Activated CD4-positive, alpha-beta memory T cell treated with anti-CD3 and anti-CD28 coated beads for 36 hours (primary cell): ENCODE results near the gene ZNF773. TPM values are rescaled to one million over a fixed set of nuclear protein-coding genes. Genes with fewer than 3 reads are reported as not detected.
"Not testable (repeated sequence)": the region's sequence is repeated elsewhere in the genome, so short reads cannot be mapped to it uniquely, and the experiment has no call there.

Experiments used
- CTCF ChIA-PET: fragments of 350-600 bp; sonication (Branson Sonifier 250); formaldehyde crosslinking; loops from one replicate; lab custom pipeline; 2021; ENCODE audit warnings: antibody characterized with exemption, inconsistent platforms; lab: Charles Lee
- POLR2A ChIA-PET: fragments of 350-600 bp; sonication (Branson Sonifier 250); formaldehyde crosslinking; loops from one replicate; lab custom pipeline; 2021; ENCODE audit warnings: antibody characterized with exemption; lab: Charles Lee
- DNase-seq: peaks from one replicate; pipeline ENCODE4 v3.0.0-alpha.2; 2020
- H3K27ac Mint-ChIP-seq: one replicate; pipeline ENCODE4 v1.8.0; 2021; ENCODE audit warnings: mixed read lengths
- H3K27me3 Mint-ChIP-seq: one replicate; pipeline ENCODE4 v1.8.0; 2021; ENCODE audit warnings: mixed read lengths
- H3K36me3 Mint-ChIP-seq: one replicate; pipeline ENCODE4 v1.8.0; 2021; ENCODE audit warnings: mixed read lengths
- H3K4me1 Mint-ChIP-seq: one replicate; pipeline ENCODE4 v1.8.0; 2021; ENCODE audit warnings: low read depth, mixed read lengths
- H3K4me3 Mint-ChIP-seq: one replicate; pipeline ENCODE4 v1.8.0; 2021; ENCODE audit warnings: mild to moderate bottlenecking, mixed read lengths
- H3K9me3 Mint-ChIP-seq: one replicate; pipeline ENCODE4 v1.8.0; 2021; ENCODE audit warnings: mixed read lengths
- intact Hi-C: fragments of 100-400 bp; cut with micrococcal nuclease; formaldehyde crosslinking; loops from one replicate; pipeline ENCODE4 v1.15.1; 2023
- total RNA-seq, 2 experiments: library from RNA; stranded (reverse); gene quantifications; one replicate each; pipeline ENCODE4 v1.2.3, GENCODE V29; 2021

ZNF773 gene
- 1 to 10 TPM; 4.0 to 4.5 TPM for total RNA-seq

GRCh38 chr19:57499680-57500395 is at the start of gene ZNF773:
Gene ZNF773, plus strand, starts transcription at chr19:57499938. Its CDS starts 143 bp downstream, at chr19:57500081.
- H3K27ac Mint-ChIP-seq: peak within 1 kb of the TSS; percentile 79
- peak; percentile 97 for DNase-seq
- intact Hi-C loops: loop anchor here (1.0 kb wide), 2 partner anchors 27 to 65 kb away; partner anchors contain the start of genes ZNF549 and ZNF749
- CTCF ChIA-PET, H3K27me3 Mint-ChIP-seq: not testable (repeated sequence)
- H3K4me3 Mint-ChIP-seq: peak within 1 kb of the TSS; percentile 78
- peaks cover 66% of the 10 kb centered on the region for H3K9me3 Mint-ChIP-seq
- H3K4me1 Mint-ChIP-seq: peaks cover 17% of the 10 kb centered on the region
- POLR2A ChIA-PET: interaction anchor here (0.5 to 1.2 kb wide), 2 partner anchors 12 to 496 kb away, joined by 3 read pairs; partner anchors contain the start of gene ZNF419
- peaks cover 49% of the 10 kb centered on the region for H3K36me3 Mint-ChIP-seq

- ChIA-PET CTCF (no interaction called here), POLR2A (no interaction called here)
- Mint-ChIP-seq H3K4me1 (no peaks in the 10 kb centered on the region), H3K36me3 (peaks cover 67% of the 10 kb centered on the region), H3K27me3 (no peaks in the 10 kb centered on the region), H3K27ac (no peak overlapping the region), H3K4me3 (no peak overlapping the region), H3K9me3 (peaks cover 75% of the 10 kb centered on the region)
- no peak for DNase-seq
- intact Hi-C loops: no loop called here
These were observed 47.4 kb upstream of the ZNF773 start for GRCh38 chr19:57452307-57452706.

- Mint-ChIP-seq H3K4me3 (no peak overlapping the region), H3K27ac (no peak overlapping the region), H3K27me3 (no peaks in the 10 kb centered on the region), H3K4me1 (no peaks in the 10 kb centered on the region), H3K9me3 (peaks cover 70% of the 10 kb centered on the region), H3K36me3 (peaks cover 51% of the 10 kb centered on the region)
- POLR2A ChIA-PET: no interaction called here
- intact Hi-C loops: no loop called here
- CTCF ChIA-PET: no interaction called here
- DNase-seq: peak; percentile 20
These were observed 33.9 kb upstream of the ZNF773 start for GRCh38 chr19:57465680-57466381.

GRCh38 chr19:57466489-57466888 is 33.2 kb upstream of the ZNF773 start:
- H3K36me3 Mint-ChIP-seq: peaks cover 50% of the 10 kb centered on the region
- no peaks in the 10 kb centered on the region for H3K4me1 Mint-ChIP-seq
- DNase-seq: no peak
- ChIA-PET POLR2A (no interaction called here), CTCF (no interaction called here)
- no peak overlapping the region for H3K27ac Mint-ChIP-seq
- peaks cover 71% of the 10 kb centered on the region for H3K9me3 Mint-ChIP-seq
- no peak overlapping the region for H3K4me3 Mint-ChIP-seq
- intact Hi-C loops: no loop called here
- no peaks in the 10 kb centered on the region for H3K27me3 Mint-ChIP-seq

GRCh38 chr19:57473646-57474045 is 26.1 kb upstream of the ZNF773 start:
- peaks cover 10% of the 10 kb centered on the region for H3K4me1 Mint-ChIP-seq
- POLR2A ChIA-PET: no interaction called here
- peaks cover 84% of the 10 kb centered on the region for H3K36me3 Mint-ChIP-seq
- no peak for DNase-seq
- CTCF ChIA-PET: no interaction called here
- no peaks in the 10 kb centered on the region for H3K27me3 Mint-ChIP-seq
- H3K9me3 Mint-ChIP-seq: peaks cover 92% of the 10 kb centered on the region
- intact Hi-C loops: no loop called here
- no peak overlapping the region for H3K27ac Mint-ChIP-seq
- H3K4me3 Mint-ChIP-seq: no peak overlapping the region

- H3K4me3 Mint-ChIP-seq: peak within 1 kb of the TSS; percentile 84
- CTCF ChIA-PET: interaction anchor here (1.7 kb wide), 1 partner anchor 9 kb away, joined by 6 read pairs; no protein-coding TSS in a partner anchor
- H3K27me3 Mint-ChIP-seq: no peaks in the 10 kb centered on the region
- DNase-seq: peak; percentile 91
- H3K27ac Mint-ChIP-seq: peak within 1 kb of the TSS; percentile 84
- POLR2A ChIA-PET: interaction anchor here (1.1 kb wide), 1 partner anchor 44 kb away, joined by 3 read pairs; no protein-coding TSS in a partner anchor
- peaks cover 69% of the 10 kb centered on the region for H3K9me3 Mint-ChIP-seq
- peaks cover 10% of the 10 kb centered on the region for H3K4me1 Mint-ChIP-seq
- intact Hi-C loops: loop anchor here (2.0 kb wide), 1 partner anchor 43 kb away; the partner anchor contains the start of gene ZNF749
- H3K36me3 Mint-ChIP-seq: peaks cover 61% of the 10 kb centered on the region
These were observed 22.3 kb upstream of the ZNF773 start, which contains the start of gene ZNF772 for GRCh38 chr19:57477191-57478008. Gene ZNF772, minus strand, starts transcription at chr19:57477566. Its CDS starts 257 bp downstream, at chr19:57477309.

- H3K27me3 Mint-ChIP-seq: not testable (repeated sequence)
- ChIA-PET POLR2A (interaction anchor here (1.0 kb wide), 1 partner anchor 12 kb away, joined by 3 read pairs; the partner anchor contains the start of gene ZNF773), CTCF (interaction anchor here (0.9 kb wide), 1 partner anchor 15 kb away, joined by 3 read pairs; no protein-coding TSS in a partner anchor)
- peak; percentile 94 for DNase-seq
- intact Hi-C loops: loop anchor here (1.0 to 5.0 kb wide), 3 partner anchors 40 to 295 kb away; partner anchors contain the start of genes ZNF264, ZNF416 and ZNF549
- H3K36me3 Mint-ChIP-seq: peaks cover 35% of the 10 kb centered on the region
- peak within 1 kb of the TSS; percentile 58 for H3K4me3 Mint-ChIP-seq
- peaks cover 11% of the 10 kb centered on the region for H3K4me1 Mint-ChIP-seq
- peak within 1 kb of the TSS; percentile 63 for H3K27ac Mint-ChIP-seq
- peaks cover 29% of the 10 kb centered on the region for H3K9me3 Mint-ChIP-seq
These were observed 12.1 kb upstream of the ZNF773 start, which contains the start of gene ZNF419 for GRCh38 chr19:57487477-57488298. Gene ZNF419, plus strand, starts transcription at chr19:57487750. Its CDS starts 201 bp downstream, at chr19:57487951.

DNA sequence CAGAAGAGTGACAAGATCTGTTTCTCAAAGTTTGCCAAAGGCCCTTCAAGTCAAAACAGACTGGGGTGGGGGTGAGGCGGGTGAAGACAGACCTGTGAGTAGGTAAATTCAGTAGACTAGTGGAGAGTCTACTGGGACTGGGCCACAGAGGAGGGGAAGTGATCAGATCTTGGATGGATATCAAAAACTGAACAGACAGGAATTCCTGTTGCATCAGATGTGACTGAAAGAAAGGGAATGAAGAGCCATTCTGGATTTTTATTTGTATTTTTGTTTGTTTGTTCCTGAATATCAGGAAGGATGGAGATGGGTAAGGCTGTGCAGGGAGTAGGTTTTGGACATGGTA is 11.5 kb upstream of the ZNF773 start:
- peaks cover 11% of the 10 kb centered on the region for H3K4me1 Mint-ChIP-seq
- H3K36me3 Mint-ChIP-seq: peaks cover 40% of the 10 kb centered on the region
- POLR2A ChIA-PET, DNase-seq, CTCF ChIA-PET, H3K27me3 Mint-ChIP-seq, H3K27ac Mint-ChIP-seq: not testable (repeated sequence)
- intact Hi-C loops: loop anchor here (1.0 to 5.0 kb wide), 2 partner anchors 39 to 296 kb away; partner anchors contain the start of genes ZNF264 and ZNF549
- peaks cover 34% of the 10 kb centered on the region for H3K9me3 Mint-ChIP-seq
- H3K4me3 Mint-ChIP-seq: peak overlapping the region; percentile 58

DNA sequence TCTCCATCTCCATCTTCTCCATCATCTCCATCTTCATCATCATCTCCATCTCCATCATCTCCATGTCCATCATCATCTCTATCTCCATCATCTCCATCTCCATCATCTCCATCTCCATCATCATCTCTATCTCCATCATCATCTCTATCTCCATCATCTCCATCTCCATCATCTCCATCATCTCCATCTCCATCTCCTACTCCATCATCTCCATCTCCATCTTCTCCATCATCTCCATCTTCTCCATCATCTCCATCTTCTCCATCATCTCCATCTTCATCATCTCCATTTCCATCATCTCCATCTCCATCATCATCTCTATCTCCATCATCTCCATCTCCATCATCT is 432 bp upstream of the ZNF773 start:
- intact Hi-C loops: loop anchor here (1.0 kb wide), 2 partner anchors 28 to 64 kb away; partner anchors contain the start of genes ZNF549 and ZNF749
- DNase-seq, H3K27me3 Mint-ChIP-seq, CTCF ChIA-PET: not testable (repeated sequence)
- peaks cover 68% of the 10 kb centered on the region for H3K9me3 Mint-ChIP-seq
- peak overlapping the region; percentile 79 for H3K27ac Mint-ChIP-seq
- POLR2A ChIA-PET: interaction anchor here (0.5 to 1.2 kb wide), 2 partner anchors 12 to 496 kb away, joined by 3 read pairs; partner anchors contain the start of gene ZNF419
- peak overlapping the region; percentile 78 for H3K4me3 Mint-ChIP-seq
- H3K36me3 Mint-ChIP-seq: peaks cover 52% of the 10 kb centered on the region
- H3K4me1 Mint-ChIP-seq: peaks cover 17% of the 10 kb centered on the region

- intact Hi-C loops, CTCF ChIA-PET, DNase-seq, POLR2A ChIA-PET, H3K27me3 Mint-ChIP-seq: not testable (repeated sequence)
- peaks cover 66% of the 10 kb centered on the region for H3K9me3 Mint-ChIP-seq
- peak overlapping the region; percentile 72 for H3K27ac Mint-ChIP-seq
- peaks cover 17% of the 10 kb centered on the region for H3K4me1 Mint-ChIP-seq
- H3K4me3 Mint-ChIP-seq: peak overlapping the region; percentile 78
- peaks cover 49% of the 10 kb centered on the region for H3K36me3 Mint-ChIP-seq
These were observed 662 bp downstream of the ZNF773 start for GRCh38 chr19:57500400-57500799.

DNA sequence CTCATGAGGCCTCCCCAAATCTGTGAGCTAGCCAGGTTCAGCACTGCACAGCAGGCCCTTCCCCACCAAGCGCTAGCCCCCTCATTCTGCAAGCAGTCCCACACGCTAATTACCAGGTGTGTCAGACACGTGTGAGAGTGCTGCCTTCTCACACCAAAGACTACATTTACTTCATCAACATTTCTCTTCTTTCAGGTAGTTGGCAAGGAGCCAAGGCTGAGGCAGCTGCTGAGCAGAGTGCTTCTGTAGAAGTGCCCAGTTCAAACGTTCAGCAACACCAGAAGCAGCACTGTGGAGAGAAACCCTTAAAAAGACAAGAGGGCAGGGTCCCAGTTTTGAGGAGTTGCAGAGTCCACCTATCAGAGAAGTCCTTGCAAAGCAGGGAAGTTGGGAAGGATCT is 6.4 kb downstream of the ZNF773 start:
- Mint-ChIP-seq H3K4me3 (no peak overlapping the region), H3K27ac (no peak overlapping the region), H3K4me1 (peaks cover 2% of the 10 kb centered on the region), H3K36me3 (peaks cover 83% of the 10 kb centered on the region), H3K9me3 (peaks cover 72% of the 10 kb centered on the region), H3K27me3 (no peaks in the 10 kb centered on the region)
- ChIA-PET CTCF (no interaction called here), POLR2A (no interaction called here)
- no peak for DNase-seq
- intact Hi-C loops: no loop called here
